NB4 (cell line): ENCODE data around the gene AP3B1.

Experiments
- DNase-seq: peaks from one replicate; pipeline ENCODE4 v3.0.0; 2010; ENCODE audit warnings: low read depth
- H3K4me3 ChIP-seq: one replicate; pipeline ENCODE4 v1.5.1; 2011; ENCODE audit warnings: mild to moderate bottlenecking, low read depth, low read length, moderate library complexity
- MYC ChIP-seq: IDR thresholded peaks from 2 replicates; pipeline ENCODE4 v1.6.1; 2011; ENCODE audit warnings: low read depth, low read length
- POLR2A ChIP-seq: IDR thresholded peaks from 2 replicates; pipeline ENCODE4 v1.6.1; 2011; ENCODE audit warnings: mild to moderate bottlenecking; ENCODE audit not compliant: insufficient read length; ENCODE audit errors: extremely low read depth
- TF ChIP-seq, protein P1 (sequence below): IDR thresholded peaks from 2 replicates; pipeline ENCODE4 v1.6.1; 2011; ENCODE audit warnings: low read depth, low read length
- TF ChIP-seq, protein P2 (sequence below): IDR thresholded peaks from one replicate; pipeline ENCODE4 v1.5.1; 2012; ENCODE audit warnings: low read depth, low read length

Gene AP3B1

DNA sequence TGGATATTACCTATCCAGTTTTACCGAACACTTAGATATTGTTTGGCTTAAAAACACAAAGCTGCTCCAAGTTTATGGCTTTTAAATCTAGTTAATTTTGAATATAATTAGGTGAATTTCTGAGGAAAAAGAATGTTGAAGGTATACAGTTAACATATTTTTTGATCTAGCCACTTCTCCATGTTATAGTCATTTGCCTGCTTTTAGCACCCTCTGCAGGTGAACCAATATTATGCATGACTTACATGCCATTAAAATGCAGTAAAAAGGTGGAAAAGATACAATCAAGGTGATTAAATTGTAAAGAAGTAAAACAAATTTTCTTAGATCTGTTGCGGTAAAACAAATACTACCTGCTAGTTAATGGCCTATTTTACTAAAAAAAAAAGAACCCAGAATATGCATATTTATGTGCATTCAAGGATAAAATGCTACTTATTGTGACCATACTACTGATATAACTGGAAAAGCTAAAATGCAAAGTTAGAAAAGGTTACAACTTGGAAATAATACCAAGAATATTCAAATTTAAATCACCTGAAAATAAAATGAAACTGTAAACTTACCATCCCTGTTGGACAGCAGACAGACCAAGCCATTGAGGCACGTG lies 132.1 kb downstream of the AP3B1 start:
- DNase-seq, result peak; percentile 58
- TF ChIP-seq MYC (no peak), POLR2A (no peak)
- TF ChIP-seq, protein P1, sequence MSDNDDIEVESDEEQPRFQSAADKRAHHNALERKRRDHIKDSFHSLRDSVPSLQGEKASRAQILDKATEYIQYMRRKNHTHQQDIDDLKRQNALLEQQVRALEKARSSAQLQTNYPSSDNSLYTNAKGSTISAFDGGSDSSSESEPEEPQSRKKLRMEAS, result no peak
- TF ChIP-seq, protein P2, sequence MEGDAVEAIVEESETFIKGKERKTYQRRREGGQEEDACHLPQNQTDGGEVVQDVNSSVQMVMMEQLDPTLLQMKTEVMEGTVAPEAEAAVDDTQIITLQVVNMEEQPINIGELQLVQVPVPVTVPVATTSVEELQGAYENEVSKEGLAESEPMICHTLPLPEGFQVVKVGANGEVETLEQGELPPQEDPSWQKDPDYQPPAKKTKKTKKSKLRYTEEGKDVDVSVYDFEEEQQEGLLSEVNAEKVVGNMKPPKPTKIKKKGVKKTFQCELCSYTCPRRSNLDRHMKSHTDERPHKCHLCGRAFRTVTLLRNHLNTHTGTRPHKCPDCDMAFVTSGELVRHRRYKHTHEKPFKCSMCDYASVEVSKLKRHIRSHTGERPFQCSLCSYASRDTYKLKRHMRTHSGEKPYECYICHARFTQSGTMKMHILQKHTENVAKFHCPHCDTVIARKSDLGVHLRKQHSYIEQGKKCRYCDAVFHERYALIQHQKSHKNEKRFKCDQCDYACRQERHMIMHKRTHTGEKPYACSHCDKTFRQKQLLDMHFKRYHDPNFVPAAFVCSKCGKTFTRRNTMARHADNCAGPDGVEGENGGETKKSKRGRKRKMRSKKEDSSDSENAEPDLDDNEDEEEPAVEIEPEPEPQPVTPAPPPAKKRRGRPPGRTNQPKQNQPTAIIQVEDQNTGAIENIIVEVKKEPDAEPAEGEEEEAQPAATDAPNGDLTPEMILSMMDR, result peak; percentile 51
- no peak overlapping the region for H3K4me3 ChIP-seq

DNA sequence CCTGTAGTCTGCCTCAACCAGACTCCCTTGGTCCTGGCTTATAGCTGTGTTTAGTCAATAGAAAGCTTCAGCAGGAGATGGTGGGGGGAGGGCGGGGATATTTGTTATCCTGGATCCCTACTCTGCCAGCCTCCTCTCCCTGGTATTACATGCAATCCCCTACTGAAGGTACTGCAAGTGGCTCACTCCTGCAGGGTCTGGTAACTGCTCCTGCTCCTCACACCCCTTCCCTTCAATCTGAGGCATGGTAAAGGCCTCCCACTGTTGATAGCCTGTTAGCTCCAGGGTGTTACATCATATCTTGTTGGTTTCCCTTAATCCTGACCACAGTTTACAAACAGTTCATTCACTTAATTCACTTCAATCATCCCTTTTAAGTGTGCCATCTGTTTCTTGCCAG lies 137.5 kb downstream of the AP3B1 start:
- DNase-seq, result peak; percentile 14
- TF ChIP-seq POLR2A, result no peak
- TF ChIP-seq, protein P1, result no peak
- H3K4me3 ChIP-seq, result no peak overlapping the region

DNA sequence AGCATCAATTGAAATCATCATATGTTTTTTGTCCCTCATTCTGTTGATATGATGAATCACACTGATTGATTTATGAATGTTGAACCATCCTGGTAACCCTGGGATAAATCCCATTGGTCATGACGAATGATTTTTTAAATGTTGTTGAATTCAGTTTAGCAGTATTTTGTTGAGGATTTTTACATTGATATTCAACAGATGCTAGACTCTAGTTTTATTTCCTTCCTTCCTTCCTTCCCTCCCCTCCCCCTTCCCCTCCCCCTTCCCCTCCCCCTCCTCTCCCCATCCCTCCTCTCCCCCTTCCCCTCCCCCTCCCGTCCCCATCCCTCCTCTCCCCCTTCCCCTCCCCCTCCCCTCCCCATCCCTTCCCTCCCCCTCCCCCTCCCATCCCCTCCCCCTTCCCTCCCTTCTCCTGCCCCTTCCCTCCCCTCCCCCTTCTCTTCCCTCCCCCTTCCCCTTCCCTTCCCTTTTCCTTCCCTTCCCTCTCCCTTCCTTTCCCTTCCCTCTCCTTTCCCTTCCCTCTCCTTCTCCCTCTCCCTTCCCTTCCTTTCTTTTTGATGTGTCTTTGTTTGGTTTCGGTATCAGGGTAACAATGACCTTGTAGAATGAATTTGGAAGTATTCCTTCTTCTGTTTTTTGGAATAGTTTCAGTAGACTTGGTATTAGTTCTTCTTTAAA lies 142.8 kb downstream of the AP3B1 start:
- no peak overlapping the region for H3K4me3 ChIP-seq
- no peak for DNase-seq
- TF ChIP-seq POLR2A, result no peak
- TF ChIP-seq, protein P2, result no peak
- TF ChIP-seq, protein P1, result no peak
- no peak for TF ChIP-seq MYC

DNA sequence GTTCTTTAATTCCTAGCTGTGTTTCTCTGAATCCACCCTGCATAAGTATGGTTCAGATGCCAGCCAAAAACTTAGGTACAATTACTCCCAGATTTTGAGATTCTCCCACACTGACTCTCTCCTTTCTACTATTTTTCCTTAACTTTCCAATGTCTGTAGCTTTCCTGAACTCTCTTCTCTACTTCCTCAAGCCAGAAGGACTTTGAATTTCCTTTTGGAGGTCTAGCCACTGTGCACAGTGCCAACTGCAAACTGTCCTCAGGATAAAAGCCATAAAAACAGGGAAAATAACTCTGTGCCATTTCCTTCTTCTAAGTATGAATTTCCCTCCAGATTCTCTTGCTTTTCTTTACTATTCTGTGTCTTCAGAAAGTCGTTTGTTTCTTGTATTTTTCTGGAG lies 157.2 kb downstream of the AP3B1 start:
- TF ChIP-seq MYC (no peak), POLR2A (no peak)
- TF ChIP-seq, protein P2, result no peak
- TF ChIP-seq, protein P1, result no peak
- no peak overlapping the region for H3K4me3 ChIP-seq
- DNase-seq, result no peak

DNA sequence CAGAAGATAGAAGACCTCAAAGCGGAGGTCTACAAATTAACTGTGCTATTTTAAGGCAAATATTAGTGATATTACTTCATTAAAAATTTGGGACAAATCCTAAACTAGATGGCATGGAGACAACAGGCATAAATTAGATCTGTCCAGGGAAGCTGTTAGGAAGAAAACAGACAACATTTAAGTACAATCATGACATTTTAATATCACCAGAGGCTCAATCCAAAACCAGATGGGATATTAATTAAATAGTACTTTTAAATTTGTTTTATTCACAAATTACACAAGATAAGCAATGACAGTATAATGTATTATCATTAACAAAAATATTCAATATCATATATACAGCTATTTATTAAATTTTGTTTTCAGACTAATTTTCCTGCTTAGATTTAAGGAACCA lies 161.1 kb downstream of the AP3B1 start:
- H3K4me3 ChIP-seq, result no peak overlapping the region
- DNase-seq, result no peak
- TF ChIP-seq, protein P1, result no peak
- TF ChIP-seq, protein P2, result no peak
- TF ChIP-seq MYC (no peak), POLR2A (no peak)

DNA sequence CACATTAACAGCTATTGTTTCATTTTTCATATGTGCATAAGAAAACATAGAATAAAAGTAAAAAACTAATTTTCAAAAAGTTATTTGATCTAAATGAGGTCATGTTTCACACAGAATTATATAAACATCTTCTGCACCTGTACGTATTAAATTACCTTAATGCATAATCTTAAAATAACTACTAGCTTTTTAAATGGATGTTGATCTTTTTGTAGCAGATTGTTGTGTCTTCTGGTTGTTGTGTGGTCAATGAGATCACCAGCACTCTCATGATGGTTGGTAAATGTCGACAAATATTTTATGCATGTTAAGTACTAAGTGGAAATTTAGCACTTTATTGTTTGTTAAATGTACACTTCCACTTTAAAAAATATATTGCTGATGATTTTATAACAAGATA lies 162.0 kb downstream of the AP3B1 start:
- no peak overlapping the region for H3K4me3 ChIP-seq
- no peak for TF ChIP-seq MYC
- DNase-seq, result no peak

DNA sequence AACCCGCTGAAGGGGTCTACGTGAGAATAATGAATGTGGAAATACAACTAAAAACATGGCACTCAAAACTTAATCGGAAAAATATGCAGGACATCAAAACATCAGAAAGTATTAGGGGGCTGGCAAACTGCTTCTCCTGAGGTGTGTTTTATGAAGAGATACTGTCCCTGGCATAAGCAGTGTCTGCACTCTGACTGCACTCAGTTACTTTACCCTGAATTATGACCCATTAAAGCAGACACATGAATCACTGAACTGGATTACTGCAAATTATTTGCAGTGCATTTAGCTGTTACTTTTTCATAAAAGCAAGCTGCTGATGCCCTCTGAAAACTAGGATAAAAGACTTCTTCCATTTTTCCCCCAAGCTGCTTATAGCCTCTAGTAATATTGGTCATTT lies 164.9 kb downstream of the AP3B1 start:
- H3K4me3 ChIP-seq, result no peak overlapping the region
- DNase-seq, result no peak
- TF ChIP-seq, protein P1, result no peak
- TF ChIP-seq POLR2A, result no peak
- TF ChIP-seq, protein P2, result no peak
- no peak for TF ChIP-seq MYC
